ENCODE data around the gene TBC1D4.

- no peak for TF ChIP-seq CTCF (IDR thresholded peaks at IDR 0.05; ENCODE audit: insufficient read depth, low read depth, low read length)
- TF ChIP-seq EZH2 (IDR thresholded peaks at IDR 0.05; ENCODE audit: insufficient read depth, low read length), result no peak
These were observed 83.9 kb downstream of the TBC1D4 start for GRCh38 chr13:75398072-75398471.

All from astrocyte (in vitro differentiated cells and primary cell).